CD4-positive, alpha-beta T cell treated with Interleukin-15 for 1 hour (primary cell): ENCODE data around the gene TRAPPC12.

ENCODE experiments used
- DNase-seq: peaks from one replicate; pipeline ENCODE4 v3.0.0-alpha.2; 2020

Gene TRAPPC12

GRCh38 chr2:3470856-3471737 lies 91.6 kb downstream of the TRAPPC12 start:
- no peak for DNase-seq

- DNase-seq: no peak
These were observed 92.8 kb downstream of the TRAPPC12 start for GRCh38 chr2:3472296-3472695.

DNA sequence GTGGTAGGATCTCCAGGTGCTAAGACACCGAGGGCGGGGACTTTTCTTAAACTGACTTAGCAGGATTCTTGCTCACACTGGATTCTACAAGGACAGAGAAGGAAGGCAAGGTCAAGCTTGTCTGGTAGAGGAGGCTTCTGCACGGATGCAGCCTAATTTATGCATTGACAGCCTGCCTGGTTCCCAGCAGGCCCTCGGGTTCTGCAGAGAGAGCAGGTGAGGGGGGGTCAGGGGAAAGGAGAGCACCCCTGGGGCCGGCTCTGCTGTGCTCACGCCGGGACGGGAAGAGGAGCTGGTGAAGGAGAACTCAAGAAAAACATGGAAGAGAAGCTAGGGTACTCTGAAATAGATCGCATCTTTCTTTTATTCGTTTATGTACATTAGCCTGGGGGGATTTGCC lies 93.5 kb downstream of the TRAPPC12 start:
- DNase-seq: no peak

- no peak for DNase-seq
These were observed 96.3 kb downstream of the TRAPPC12 start for GRCh38 chr2:3475771-3476170.

DNA sequence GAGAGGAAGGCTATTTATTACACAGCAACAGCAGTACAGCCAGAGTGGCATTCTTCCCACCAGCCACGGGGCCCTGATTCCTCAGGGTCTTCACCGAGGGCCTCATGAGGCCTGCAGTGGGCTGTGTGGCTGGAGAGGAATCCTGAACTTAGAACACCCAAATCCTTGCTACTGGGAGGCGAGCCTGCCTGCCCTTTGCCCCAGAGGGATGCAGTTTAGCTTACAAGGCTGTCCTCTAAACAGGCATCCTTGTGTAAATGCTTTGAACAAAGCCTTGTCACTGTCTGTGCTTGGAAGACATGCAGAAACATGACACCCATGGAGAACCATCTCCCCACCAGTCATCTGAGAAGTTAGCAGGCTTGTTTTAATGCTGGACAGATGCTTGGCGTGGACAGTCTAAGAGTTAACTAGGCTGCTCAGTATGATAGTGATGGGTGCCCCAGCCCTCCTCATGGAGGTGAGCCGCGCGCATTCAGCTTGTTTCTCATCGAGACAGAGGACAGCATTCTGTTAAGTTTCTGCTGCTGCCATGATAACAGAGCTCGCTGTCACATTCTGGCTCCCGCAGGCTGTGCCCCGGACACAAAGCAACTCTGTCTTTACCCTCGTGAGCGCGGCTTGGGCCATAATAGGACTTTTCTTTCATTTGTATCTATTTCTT lies 97.0 kb downstream of the TRAPPC12 start:
- DNase-seq: no peak

GRCh38 chr2:3476985-3477327 lies 97.5 kb downstream of the TRAPPC12 start:
- no peak for DNase-seq

- DNase-seq: no peak
These were observed 99.4 kb downstream of the TRAPPC12 start for GRCh38 chr2:3478846-3479385.

DNA sequence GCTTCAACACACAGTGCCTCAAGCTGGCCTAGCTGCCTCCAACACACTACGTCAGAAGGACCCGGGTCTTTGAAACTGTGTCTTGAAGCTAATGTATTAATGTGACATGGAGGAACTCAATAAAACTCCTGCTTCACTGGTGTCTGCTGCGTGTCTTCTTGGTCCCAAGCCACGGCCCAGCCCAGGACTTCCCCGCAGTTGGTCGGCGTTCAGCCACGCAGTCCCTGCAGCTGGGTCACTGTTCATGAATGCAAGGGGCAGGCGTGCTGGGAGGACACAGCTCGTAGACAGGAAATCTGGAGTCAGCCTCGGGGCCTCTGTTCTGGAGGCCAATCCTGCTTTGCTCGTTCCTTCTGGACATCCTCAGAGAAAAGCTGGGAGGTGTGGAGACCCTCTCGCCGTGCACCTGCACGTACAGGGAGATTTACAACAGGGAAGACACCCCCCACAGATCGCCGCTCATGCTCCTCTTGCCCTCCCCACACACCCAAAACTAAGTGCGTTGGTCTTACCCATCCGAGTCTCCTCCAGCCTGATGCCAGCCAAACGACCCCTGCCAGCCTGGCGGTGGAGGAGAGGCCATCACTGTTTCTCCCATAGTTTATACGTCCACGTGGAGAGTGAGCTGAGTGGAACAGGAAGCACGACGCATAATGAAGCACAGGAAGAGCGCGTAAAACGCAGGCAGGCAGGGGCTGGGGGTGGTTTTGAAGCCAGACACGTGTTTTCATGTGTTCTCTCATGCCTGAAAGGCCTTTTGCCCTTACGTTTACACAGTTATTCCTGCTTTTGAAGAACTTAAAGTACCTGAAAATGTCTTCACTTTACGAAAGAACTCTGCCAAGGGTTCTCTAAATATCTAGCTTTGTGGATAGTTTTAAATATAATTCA lies 100.2 kb downstream of the TRAPPC12 start:
- no peak for DNase-seq

GRCh38 chr2:3480352-3481010 lies 101.0 kb downstream of the TRAPPC12 start:
- no peak for DNase-seq

GRCh38 chr2:3481011-3481400 lies 101.5 kb downstream of the TRAPPC12 start:
- no peak for DNase-seq

GRCh38 chr2:3481736-3482362 lies 102.4 kb downstream of the TRAPPC12 start:
- no peak for DNase-seq

DNA sequence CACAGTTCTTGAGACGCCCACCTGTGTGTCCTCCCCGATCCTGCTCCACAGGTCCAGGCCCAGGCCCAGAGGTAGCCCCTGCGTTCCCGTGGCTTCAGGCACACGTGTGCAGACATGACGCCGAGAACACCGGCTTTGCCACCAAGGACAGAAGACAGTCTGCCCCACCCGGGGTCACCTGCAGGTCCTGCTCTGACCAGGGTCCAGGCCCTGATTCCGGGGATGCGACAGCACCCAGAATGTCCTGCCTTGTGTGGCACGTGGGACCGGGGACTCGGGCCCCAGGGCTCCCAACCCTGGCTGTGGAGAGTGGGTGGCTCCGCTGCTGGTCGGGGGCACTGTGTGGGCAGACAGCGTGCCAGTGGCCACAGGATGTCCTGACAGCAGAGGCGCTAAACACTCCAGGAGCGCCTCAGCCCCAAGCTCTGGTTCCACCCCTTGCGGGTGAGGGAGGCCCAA lies 102.9 kb downstream of the TRAPPC12 start:
- no peak for DNase-seq

GRCh38 chr2:3483227-3483985 lies 103.9 kb downstream of the TRAPPC12 start:
- DNase-seq: no peak

DNA sequence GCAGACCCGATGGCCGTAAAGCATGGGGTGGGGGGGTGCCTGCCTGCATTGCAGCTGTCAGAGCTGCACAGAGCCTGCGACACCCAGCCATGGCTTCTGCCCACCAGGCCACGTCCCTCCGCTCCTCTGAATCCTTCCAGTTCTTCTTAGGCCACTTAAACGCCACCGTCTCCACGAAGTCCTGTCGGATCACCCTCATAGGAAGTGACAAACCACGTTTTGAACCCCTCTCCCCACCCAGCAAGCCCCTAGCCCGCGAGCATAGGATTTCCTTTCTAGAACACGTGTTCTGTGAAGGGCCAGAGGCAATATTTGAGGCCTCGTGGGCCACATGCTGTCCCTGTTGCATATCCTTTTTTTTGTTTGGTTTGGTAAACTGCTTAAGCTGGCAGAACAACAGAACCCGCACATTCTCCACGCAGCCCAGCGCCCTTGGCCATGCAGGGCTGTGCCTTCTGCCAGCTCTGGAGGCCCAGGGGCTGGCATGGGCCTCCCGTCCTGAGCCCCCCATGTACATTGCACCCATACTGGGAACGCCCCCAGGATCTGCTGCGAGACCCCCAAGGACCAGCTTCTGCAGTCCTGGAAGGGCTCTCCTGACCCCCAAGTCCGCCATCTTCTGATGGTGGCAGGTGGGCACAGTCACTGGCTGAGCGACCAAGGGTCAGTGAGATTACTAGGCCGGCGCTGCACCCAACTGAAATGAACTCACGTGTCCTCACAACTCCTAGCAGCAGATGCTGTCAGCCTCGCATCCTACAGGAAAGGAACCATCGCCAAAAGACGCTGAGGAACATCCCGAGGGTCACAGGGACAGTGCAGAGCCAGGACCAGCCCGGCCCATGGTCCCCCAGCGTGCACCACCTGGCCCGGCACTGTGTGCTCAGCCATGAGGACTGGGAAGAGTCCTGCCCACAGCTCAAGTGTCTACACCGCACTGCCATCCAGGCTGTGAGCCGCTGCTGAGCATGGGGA lies 104.8 kb downstream of the TRAPPC12 start:
- no peak for DNase-seq

GRCh38 chr2:3485166-3485565 lies 105.7 kb downstream of the TRAPPC12 start:
- DNase-seq: no peak

DNA sequence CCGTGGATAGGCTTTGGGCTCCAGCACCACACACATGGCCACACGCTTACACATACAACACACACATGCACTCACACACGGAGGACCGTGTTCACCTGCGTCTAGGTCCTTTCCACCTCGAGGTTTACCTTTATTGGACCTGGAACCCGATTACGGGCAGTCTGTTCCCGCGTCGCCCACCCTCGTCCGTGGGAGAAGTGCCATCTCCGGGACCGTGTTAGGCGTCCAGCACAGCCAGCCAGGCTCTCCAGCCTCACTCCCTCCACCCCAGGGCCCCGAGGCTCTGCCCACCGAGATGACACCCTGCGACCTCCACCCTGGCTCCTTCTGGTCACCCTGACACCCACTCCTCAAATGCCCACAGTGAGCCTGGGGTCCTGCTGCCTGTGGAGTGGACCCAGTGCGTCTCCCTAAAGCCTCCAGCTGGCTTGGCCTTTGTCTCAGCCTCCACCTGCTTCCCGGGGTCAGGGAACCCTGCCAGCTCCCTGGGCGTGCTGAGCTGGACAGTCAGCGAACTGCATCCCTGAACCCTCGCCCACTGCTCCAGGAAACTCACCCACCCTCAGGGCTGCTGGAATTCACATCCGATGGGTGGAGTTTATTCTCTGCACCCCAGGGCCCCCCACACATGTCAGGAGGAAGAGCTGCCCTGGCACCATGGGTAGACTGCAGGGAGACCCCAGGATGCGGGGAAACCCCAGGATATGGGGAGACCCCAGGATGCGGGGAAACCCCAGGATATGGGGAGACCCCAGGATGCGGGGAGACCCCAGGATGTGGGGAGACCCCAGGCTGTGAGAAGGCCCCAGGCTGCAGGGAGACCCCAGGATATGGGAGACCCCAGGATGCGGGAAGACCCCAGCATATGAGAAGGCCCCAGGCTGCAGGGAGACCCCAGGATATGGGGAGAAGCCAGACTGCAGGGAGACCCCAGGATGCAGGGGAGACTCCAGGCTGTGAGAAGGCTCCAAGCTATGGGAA lies 106.8 kb downstream of the TRAPPC12 start:
- no peak for DNase-seq

- DNase-seq: no peak
These were observed 107.5 kb downstream of the TRAPPC12 start for GRCh38 chr2:3487028-3487425.

- no peak for DNase-seq
These were observed 107.9 kb downstream of the TRAPPC12 start for GRCh38 chr2:3487432-3487831.

DNA sequence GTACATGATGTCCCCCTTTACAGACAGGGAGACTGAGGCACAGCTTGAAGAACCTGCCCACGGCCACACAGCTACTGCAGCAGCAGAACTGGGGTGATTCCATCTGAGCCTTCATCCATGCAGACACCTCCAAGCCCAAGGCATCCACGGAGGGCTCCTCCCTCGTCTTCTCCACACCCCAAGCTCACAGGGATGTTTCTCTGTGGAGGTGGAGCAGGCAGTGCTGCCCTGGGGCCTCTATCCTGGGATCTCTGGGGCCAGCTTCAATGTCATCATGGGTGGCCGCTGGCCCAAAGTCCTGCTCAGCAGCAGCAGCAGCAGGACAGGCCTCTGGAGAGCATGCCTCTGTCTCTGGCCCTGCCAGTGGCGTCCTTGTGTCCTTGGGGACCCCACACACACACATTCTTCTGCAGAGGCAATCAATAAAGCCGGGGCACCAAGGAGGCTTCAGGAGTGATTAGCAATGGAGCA lies 108.6 kb downstream of the TRAPPC12 start:
- no peak for DNase-seq
